ENCODE results near the gene THSD7B. TPM values are rescaled to one million over a fixed set of nuclear protein-coding genes. Genes with fewer than 3 reads are reported as not detected.

THSD7B gene
- total and polyA plus RNA-seq, 10 donors: 0.02 to 0.17 (median 0.09) TPM; not detected in 7

- intact Hi-C loops (cut with DNase I; ENCODE audit: low total_unique reads): no loop called here
- no peak for DNase-seq
- Histone ChIP-seq H3K27ac (no peak overlapping the region), H3K4me1 (no peaks in the 10 kb centered on the region), H3K27me3 (replicated peaks in 1 of 7) (no peaks in the 10 kb centered on the region), H3K36me3 (no peaks in the 10 kb centered on the region), H3K4me3 (no peak overlapping the region), H3K9me3 (no peaks in the 10 kb centered on the region)
- WGBS, 5 donors: 3 to 23% (median 14%) methylated on average over 1 of the region's 1 CpG
- TF ChIP-seq POLR2AphosphoS5 (IDR thresholded peaks at IDR 0.05): no peak
- no peak for TF ChIP-seq CTCF (IDR thresholded peaks at IDR 0.05 in 8 of 11, conservative IDR thresholded peaks at IDR 0.05 in 3 of 11)
- no peak for TF ChIP-seq POLR2A (IDR thresholded peaks at IDR 0.05)
Measured at GRCh38 chr2:137172162-137172561, 406.8 kb downstream of the THSD7B start.

- WGBS, 5 donors: 30 to 48% (median 43%) methylated on average over 3 of the region's 3 CpGs
- intact Hi-C loops (cut with DNase I; ENCODE audit: low total_unique reads): no loop called here
- H3K4me3 ChIP-seq: no peak overlapping the region
- no peak overlapping the region for H3K27ac ChIP-seq
- H3K4me1 ChIP-seq: no peaks in the 10 kb centered on the region
- no peaks in the 10 kb centered on the region for H3K27me3 ChIP-seq (replicated peaks in 1 of 7)
- H3K9me3 ChIP-seq: no peaks in the 10 kb centered on the region
- DNase-seq: no peak
- H3K36me3 ChIP-seq: no peaks in the 10 kb centered on the region
- TF ChIP-seq POLR2AphosphoS5 (IDR thresholded peaks at IDR 0.05): no peak
- no peak for TF ChIP-seq CTCF (IDR thresholded peaks at IDR 0.05 in 8 of 11, conservative IDR thresholded peaks at IDR 0.05 in 3 of 11)
- TF ChIP-seq POLR2A (IDR thresholded peaks at IDR 0.05): no peak
Measured at GRCh38 chr2:137173463-137173862, 408.1 kb downstream of the THSD7B start.

GRCh38 chr2:137175246-137175645, 409.9 kb downstream of the THSD7B start:
- Histone ChIP-seq H3K4me3 (no peak overlapping the region), H3K9me3 (no peaks in the 10 kb centered on the region), H3K27ac (no peak overlapping the region), H3K4me1 (no peaks in the 10 kb centered on the region), H3K27me3 (replicated peaks in 1 of 7) (no peaks in the 10 kb centered on the region), H3K36me3 (no peaks in the 10 kb centered on the region)
- TF ChIP-seq CTCF (IDR thresholded peaks at IDR 0.05 in 8 of 11, conservative IDR thresholded peaks at IDR 0.05 in 3 of 11) (no peak), POLR2A (IDR thresholded peaks at IDR 0.05) (no peak), POLR2AphosphoS5 (IDR thresholded peaks at IDR 0.05) (no peak)
- intact Hi-C loops (cut with DNase I; ENCODE audit: low total_unique reads): no loop called here
- DNase-seq: no peak
- WGBS, 5 donors: 79 to 89% (median 85%) methylated on average over 1 of the region's 1 CpG

- WGBS, 5 donors: 61 to 72% (median 65%) methylated on average over 2 of the region's 2 CpGs
- Histone ChIP-seq H3K4me1 (no peaks in the 10 kb centered on the region), H3K4me3 (no peak overlapping the region), H3K27ac (no peak overlapping the region), H3K36me3 (no peaks in the 10 kb centered on the region), H3K9me3 (no peaks in the 10 kb centered on the region), H3K27me3 (replicated peaks in 1 of 7) (no peaks in the 10 kb centered on the region)
- no peak for TF ChIP-seq CTCF (IDR thresholded peaks at IDR 0.05 in 8 of 11, conservative IDR thresholded peaks at IDR 0.05 in 3 of 11)
- TF ChIP-seq POLR2A (IDR thresholded peaks at IDR 0.05): no peak
- no peak for TF ChIP-seq POLR2AphosphoS5 (IDR thresholded peaks at IDR 0.05)
- no peak for DNase-seq
- intact Hi-C loops (cut with DNase I; ENCODE audit: low total_unique reads): no loop called here
Measured at GRCh38 chr2:137178951-137179377, 413.6 kb downstream of the THSD7B start.

Data from spleen (tissue), 11 donors.